ENCODE results near the gene TEX28. TPM values are rescaled to one million over a fixed set of nuclear protein-coding genes. Genes with fewer than 3 reads are reported as not detected.

The TEX28 gene
- total RNA-seq, 1 donor from 2014 or later, result not detected

- H4K20me1 ChIP-seq (ENCODE audit: low read depth), result no peaks in the 10 kb centered on the region
- Mint-ChIP-seq H3K36me3 (no peaks in the 10 kb centered on the region), H3K9me3 (peaks cover 36% of the 10 kb centered on the region)
Measured at GRCh38 chrX:154300816-154301215, 5.9 kb upstream of the TEX28 start.

GRCh38 chrX:154298312-154298711, 3.4 kb upstream of the TEX28 start:
- H3K36me3 Mint-ChIP-seq, result no peaks in the 10 kb centered on the region
- H3K9me3 ChIP-seq (ENCODE audit: low read depth), result peaks cover 7% of the 10 kb centered on the region
- peaks cover 3% of the 10 kb centered on the region for H3K4me1 Mint-ChIP-seq
- H3K4me3 ChIP-seq, result no peak overlapping the region
- H3K27ac Mint-ChIP-seq, result no peak overlapping the region
- no peak for DNase-seq (ENCODE audit: low spot score)
- H4K20me1 ChIP-seq (ENCODE audit: low read depth), result no peaks in the 10 kb centered on the region
- H3K4me3 Mint-ChIP-seq, result no peak overlapping the region
- H3K4me1 ChIP-seq, result no peaks in the 10 kb centered on the region
- H3K4me2 ChIP-seq, result no peak overlapping the region
- H3F3A ChIP-seq (ENCODE audit: low read depth), result no peaks in the 10 kb centered on the region
- no peaks in the 10 kb centered on the region for H3K79me2 ChIP-seq (ENCODE audit: low read depth)
- no peak overlapping the region for H3K27ac ChIP-seq
- H3K9ac ChIP-seq, result no peak overlapping the region
- peaks cover 33% of the 10 kb centered on the region for H3K9me3 Mint-ChIP-seq
- TF ChIP-seq EZH2phosphoT487 (IDR thresholded peaks at IDR 0.05) (no peak), CTCF (IDR thresholded peaks at IDR 0.05) (no peak), EZH2 (IDR thresholded peaks at IDR 0.05) (no peak)
- no peaks in the 10 kb centered on the region for H3K27me3 ChIP-seq
- no peaks in the 10 kb centered on the region for H3K36me3 ChIP-seq
- H3K27me3 Mint-ChIP-seq (ENCODE audit: insufficient read depth, low read depth), result peaks cover 7% of the 10 kb centered on the region
- no peak overlapping the region for H2AFZ ChIP-seq (replicated peaks)

More at GRCh38 chrX:154300816-154301215, 5.9 kb upstream of the TEX28 start:
- Histone ChIP-seq H2AFZ (replicated peaks) (no peak overlapping the region), H3K9me3 (ENCODE audit: low read depth) (peaks cover 7% of the 10 kb centered on the region), H3F3A (ENCODE audit: low read depth) (no peaks in the 10 kb centered on the region), H3K27me3 (no peaks in the 10 kb centered on the region), H3K36me3 (no peaks in the 10 kb centered on the region), H3K4me2 (no peak overlapping the region), H3K27ac (no peak overlapping the region), H3K9ac (no peak overlapping the region), H3K4me3 (no peak overlapping the region), H3K79me2 (ENCODE audit: low read depth) (no peaks in the 10 kb centered on the region), H3K4me1 (peaks cover 18% of the 10 kb centered on the region)
- Mint-ChIP-seq H3K4me3 (no peak overlapping the region), H3K27ac (no peak overlapping the region), H3K27me3 (ENCODE audit: insufficient read depth, low read depth) (peaks cover 14% of the 10 kb centered on the region), H3K4me1 (peaks cover 27% of the 10 kb centered on the region)
- no peak for DNase-seq (ENCODE audit: low spot score)
- TF ChIP-seq EZH2phosphoT487 (IDR thresholded peaks at IDR 0.05) (no peak), CTCF (IDR thresholded peaks at IDR 0.05) (no peak), EZH2 (IDR thresholded peaks at IDR 0.05) (no peak)

- TF ChIP-seq EZH2phosphoT487 (IDR thresholded peaks at IDR 0.05) (no peak), EZH2 (IDR thresholded peaks at IDR 0.05) (no peak), CTCF (IDR thresholded peaks at IDR 0.05) (no peak)
- no peak overlapping the region for H2AFZ ChIP-seq (replicated peaks)
- no peaks in the 10 kb centered on the region for H3K36me3 ChIP-seq
- no peaks in the 10 kb centered on the region for H3K27me3 ChIP-seq
- no peak overlapping the region for H3K4me3 ChIP-seq
- no peak overlapping the region for H3K9ac ChIP-seq
- no peaks in the 10 kb centered on the region for H3K4me1 ChIP-seq
- Mint-ChIP-seq H3K27ac (peak overlapping the region; percentile 42), H3K4me3 (no peak overlapping the region), H3K9me3 (peaks cover 33% of the 10 kb centered on the region), H3K27me3 (ENCODE audit: insufficient read depth, low read depth) (peaks cover 7% of the 10 kb centered on the region), H3K36me3 (no peaks in the 10 kb centered on the region), H3K4me1 (no peaks in the 10 kb centered on the region)
- H4K20me1 ChIP-seq (ENCODE audit: low read depth), result no peaks in the 10 kb centered on the region
- H3K9me3 ChIP-seq (ENCODE audit: low read depth), result peaks cover 7% of the 10 kb centered on the region
- H3F3A ChIP-seq (ENCODE audit: low read depth), result no peaks in the 10 kb centered on the region
- DNase-seq (ENCODE audit: low spot score), result no peak
- H3K79me2 ChIP-seq (ENCODE audit: low read depth), result no peaks in the 10 kb centered on the region
- no peak overlapping the region for H3K27ac ChIP-seq
- H3K4me2 ChIP-seq, result no peak overlapping the region
Measured at GRCh38 chrX:154296731-154297130, 1.8 kb upstream of the TEX28 start.
